Mononuclear cell (primary cell): ENCODE results near the gene RNPEPL1. TPM values are rescaled to one million over a fixed set of nuclear protein-coding genes. Genes with fewer than 3 reads are reported as not detected.

Experiments
- H3K27me3 ChIP-seq: 2 replicates; pipeline ENCODE4 v1.6.0; 2011; ENCODE audit warnings: low read length, control low read depth; ENCODE audit not compliant: insufficient read depth
- H3K4me1 ChIP-seq: 2 replicates; pipeline ENCODE4 v1.5.1; 2011; ENCODE audit warnings: mild to moderate bottlenecking, low read length, control low read depth; ENCODE audit not compliant: insufficient read depth
- H3K4me3 ChIP-seq: 2 replicates; pipeline ENCODE4 v1.5.1; 2011; ENCODE audit warnings: mild to moderate bottlenecking, low read length, moderate library complexity
- H3K9me3 ChIP-seq: 2 replicates; pipeline ENCODE4 v1.5.1; 2011; ENCODE audit warnings: low read depth, mild to moderate bottlenecking, control low read depth, low read length
- total RNA-seq: library from RNA; depleted of rRNA; stranded (reverse); fragments of >200 nt; gene quantifications from one replicate; pipeline ENCODE4 v1.2.3, GENCODE V29; 2012

RNPEPL1 gene
- total RNA-seq, 1 donor: 41.1 TPM

DNA sequence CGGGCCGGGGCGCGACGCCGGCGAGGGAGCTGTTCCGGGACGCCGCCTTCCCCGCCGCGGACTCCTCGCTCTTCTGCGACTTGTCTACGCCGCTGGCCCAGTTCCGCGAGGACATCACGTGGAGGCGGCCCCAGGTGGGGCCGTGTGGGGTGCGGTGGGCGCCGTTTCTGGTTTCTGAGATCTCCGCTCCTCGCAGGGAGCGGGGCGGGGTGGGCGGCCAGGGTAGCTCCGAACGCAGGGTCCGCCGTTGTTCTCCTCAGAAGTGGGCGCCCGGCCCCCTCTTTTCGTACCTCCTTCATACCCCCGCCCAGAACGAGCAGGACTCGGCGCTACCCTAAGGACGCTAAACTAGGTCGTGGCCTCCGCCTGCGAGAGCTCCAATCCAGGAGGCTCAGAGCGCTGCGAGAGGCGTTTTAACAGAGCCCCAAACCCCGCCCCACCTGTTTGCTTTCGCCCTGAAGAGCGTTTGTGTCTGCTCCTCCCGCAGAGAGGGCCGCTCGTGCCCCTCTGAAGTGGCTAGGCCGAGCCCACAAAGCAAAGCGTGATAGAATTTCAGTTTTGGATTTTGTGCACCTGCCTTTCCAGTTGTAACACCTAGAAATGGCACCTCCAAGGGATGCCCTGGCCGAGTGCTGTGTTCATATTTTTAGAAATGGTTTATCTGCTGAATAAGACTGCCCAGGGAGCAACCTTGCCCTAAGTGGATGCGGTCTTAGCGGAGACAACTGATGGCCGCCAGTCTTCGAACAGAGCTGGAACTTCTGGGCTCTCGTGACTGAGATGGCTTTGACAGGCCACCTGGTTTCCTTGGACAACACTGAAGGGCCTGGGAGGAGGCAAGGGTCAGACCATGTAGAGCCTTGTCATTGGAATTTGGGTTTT is 18.9 kb downstream of the RNPEPL1 start:
- Histone ChIP-seq H3K9me3 (no peaks in the 10 kb centered on the region), H3K4me1 (peaks cover 49% of the 10 kb centered on the region), H3K27me3 (no peaks in the 10 kb centered on the region), H3K4me3 (peak overlapping the region; percentile 81)

DNA sequence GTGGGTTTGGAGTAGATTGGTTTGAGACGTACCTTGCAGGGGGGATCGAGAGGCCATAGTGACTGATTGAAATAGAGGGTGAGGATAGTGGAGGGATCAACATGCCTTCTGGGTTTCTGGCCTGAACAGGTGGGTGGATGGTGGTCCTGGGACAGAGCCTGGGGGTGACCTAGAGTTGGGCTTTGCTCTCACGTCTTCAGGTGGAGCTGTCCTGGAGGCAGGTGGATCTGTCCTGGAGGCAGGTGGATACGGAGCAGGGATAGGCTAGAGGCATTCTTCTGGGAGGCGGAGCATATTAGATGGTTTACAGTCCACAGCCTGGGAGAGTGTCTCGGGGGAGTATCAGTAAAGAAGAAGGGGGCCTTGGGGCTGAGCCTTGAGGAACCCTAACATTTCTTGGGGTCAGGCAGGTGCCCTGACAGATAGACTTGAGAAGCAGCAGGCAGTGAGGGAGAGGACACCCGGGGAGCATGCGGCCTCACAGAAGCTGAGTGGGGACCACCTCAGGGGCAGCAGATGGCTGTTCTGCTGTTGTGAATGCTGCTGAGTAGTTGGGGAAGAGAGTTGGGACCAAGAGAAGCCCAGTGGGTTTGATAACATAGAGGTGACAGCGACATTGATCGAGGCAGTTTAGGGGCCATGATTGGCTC is 19.8 kb downstream of the RNPEPL1 start:
- Histone ChIP-seq H3K9me3 (no peaks in the 10 kb centered on the region), H3K27me3 (no peaks in the 10 kb centered on the region), H3K4me3 (no peak overlapping the region), H3K4me1 (peaks cover 47% of the 10 kb centered on the region)

DNA sequence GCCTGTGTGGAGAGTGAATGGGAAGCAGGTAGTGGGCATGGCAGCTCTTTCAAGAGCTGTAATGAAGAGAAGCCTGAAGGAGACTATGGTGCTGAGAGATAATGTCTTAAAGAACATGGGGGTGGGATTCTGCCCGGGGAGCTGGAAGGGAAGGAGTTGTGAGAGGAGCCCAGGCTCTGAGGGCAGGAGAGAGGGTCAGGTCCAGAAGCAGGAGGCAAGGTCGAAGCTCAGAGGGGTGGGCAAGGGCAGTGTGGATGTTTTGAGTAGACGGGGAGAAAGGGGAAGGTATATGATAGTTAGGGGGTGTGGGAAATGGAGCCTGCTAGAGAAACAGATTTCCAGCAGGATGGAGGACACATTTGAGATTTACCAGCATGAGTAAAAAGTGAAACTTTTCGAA is 20.4 kb downstream of the RNPEPL1 start:
- H3K4me3 ChIP-seq: no peak overlapping the region

DNA sequence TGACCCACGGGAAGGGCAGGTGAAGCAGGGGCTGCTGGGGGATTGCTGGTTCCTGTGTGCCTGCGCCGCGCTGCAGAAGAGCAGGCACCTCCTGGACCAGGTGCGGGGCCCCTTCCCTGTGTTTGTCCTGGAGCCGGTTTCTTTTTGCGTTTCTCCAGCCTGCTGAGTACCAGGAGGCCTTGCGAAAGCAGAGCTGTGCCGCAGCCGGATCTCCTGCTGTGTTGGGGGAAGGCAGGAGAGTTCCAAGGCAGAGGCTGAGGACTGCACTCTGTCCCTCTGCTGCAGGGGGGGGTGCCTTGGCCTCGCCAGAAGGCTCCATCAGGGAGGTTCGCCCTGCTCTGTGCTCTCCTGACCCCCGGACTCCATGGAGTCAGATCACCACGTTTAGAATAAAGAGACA is 21.1 kb downstream of the RNPEPL1 start:
- Histone ChIP-seq H3K4me3 (no peak overlapping the region), H3K9me3 (no peaks in the 10 kb centered on the region), H3K27me3 (no peaks in the 10 kb centered on the region), H3K4me1 (peaks cover 35% of the 10 kb centered on the region)

More for the DNA sequence above, 20.4 kb downstream of the RNPEPL1 start:
- Histone ChIP-seq H3K9me3 (no peaks in the 10 kb centered on the region), H3K27me3 (no peaks in the 10 kb centered on the region), H3K4me1 (peaks cover 42% of the 10 kb centered on the region)

DNA sequence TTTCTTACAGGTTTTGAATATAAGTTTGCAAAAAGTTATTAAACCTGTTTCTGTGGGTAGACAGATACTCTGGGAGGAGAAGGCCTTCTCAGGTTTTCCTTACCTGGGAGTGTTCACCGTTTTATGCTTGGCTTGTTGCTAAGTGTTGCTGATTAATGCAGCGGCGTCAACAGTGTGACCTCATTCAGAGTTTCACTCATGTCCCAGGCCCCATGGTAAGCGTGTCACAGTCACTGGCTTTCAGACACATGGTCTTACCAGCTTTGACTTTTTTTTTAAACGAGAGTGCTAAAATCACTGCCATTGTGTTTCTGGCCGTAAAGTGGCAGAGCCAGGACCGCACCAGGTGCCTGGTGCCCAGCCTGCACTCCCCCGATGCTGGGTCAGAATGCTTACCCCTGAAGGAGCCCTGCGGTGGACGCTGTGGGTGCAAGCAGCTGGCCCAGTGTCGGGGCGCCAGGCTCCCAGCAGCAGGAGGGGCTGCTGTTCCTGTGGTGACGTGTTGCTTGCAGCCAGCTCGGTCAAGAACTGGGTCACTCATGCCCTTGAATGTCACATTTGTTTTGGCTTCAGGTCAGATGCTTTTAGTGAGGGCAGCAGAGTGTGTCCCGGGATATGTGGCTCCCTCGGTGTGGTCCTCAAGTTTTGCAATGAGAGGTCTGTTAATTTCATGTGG is 21.7 kb downstream of the RNPEPL1 start:
- Histone ChIP-seq H3K4me1 (peaks cover 29% of the 10 kb centered on the region), H3K4me3 (no peak overlapping the region), H3K9me3 (no peaks in the 10 kb centered on the region), H3K27me3 (no peaks in the 10 kb centered on the region)

DNA sequence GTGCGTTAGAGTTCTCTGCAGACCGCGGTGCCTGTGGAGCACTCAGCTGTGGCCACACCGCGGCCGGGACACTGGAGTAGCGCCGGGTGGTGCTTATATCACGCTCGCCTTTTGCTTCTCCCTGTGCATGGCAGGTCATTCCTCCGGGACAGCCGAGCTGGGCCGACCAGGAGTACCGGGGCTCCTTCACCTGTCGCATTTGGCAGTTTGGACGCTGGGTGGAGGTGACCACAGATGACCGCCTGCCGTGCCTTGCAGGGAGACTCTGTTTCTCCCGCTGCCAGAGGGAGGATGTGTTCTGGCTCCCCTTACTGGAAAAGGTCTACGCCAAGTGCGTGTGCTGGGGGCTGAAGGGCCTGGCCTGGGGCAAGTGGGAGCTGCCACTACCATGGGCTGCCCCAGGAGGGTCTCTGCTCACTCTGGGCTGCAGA is 22.4 kb downstream of the RNPEPL1 start:
- Histone ChIP-seq H3K27me3 (no peaks in the 10 kb centered on the region), H3K4me1 (peaks cover 22% of the 10 kb centered on the region), H3K9me3 (no peaks in the 10 kb centered on the region), H3K4me3 (no peak overlapping the region)

DNA sequence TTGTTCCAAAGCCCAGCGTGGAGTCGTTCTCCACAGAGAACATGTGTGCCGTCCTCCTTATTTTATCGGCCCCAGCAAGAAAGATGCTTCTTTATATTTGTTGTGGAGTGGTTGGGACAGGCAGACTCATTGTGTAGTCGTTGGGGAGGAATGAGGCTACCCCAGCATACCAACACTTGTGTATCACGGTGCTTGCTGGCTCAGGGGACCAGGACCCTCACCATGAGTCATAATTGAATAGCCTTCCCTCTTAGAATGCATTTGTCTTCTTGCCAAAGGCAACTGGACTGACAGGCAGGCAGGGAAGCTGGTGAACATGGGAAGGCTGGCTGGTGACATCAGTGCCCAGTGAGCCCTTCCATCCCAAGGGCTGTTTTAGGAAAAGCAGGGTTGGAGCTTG is 22.9 kb downstream of the RNPEPL1 start:
- H3K4me3 ChIP-seq: no peak overlapping the region
- no peaks in the 10 kb centered on the region for H3K27me3 ChIP-seq
- H3K4me1 ChIP-seq: peaks cover 19% of the 10 kb centered on the region
- H3K9me3 ChIP-seq: no peaks in the 10 kb centered on the region

DNA sequence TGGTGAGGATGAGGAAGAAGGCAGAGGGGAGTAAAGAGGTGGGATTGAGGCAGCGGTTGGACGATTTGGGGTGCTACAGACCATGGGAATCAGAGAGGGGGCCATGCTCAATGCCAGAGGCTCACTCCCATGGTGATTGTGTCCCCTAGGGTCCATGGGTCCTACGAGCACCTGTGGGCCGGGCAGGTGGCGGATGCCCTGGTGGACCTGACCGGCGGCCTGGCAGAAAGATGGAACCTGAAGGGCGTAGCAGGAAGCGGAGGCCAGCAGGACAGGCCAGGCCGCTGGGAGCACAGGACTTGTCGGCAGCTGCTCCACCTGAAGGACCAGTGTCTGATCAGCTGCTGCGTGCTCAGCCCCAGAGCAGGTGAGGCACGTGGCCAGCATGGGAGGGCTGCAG is 23.5 kb downstream of the RNPEPL1 start:
- H3K4me1 ChIP-seq: peaks cover 19% of the 10 kb centered on the region
- no peak overlapping the region for H3K4me3 ChIP-seq
- H3K9me3 ChIP-seq: no peaks in the 10 kb centered on the region
- H3K27me3 ChIP-seq: no peaks in the 10 kb centered on the region

DNA sequence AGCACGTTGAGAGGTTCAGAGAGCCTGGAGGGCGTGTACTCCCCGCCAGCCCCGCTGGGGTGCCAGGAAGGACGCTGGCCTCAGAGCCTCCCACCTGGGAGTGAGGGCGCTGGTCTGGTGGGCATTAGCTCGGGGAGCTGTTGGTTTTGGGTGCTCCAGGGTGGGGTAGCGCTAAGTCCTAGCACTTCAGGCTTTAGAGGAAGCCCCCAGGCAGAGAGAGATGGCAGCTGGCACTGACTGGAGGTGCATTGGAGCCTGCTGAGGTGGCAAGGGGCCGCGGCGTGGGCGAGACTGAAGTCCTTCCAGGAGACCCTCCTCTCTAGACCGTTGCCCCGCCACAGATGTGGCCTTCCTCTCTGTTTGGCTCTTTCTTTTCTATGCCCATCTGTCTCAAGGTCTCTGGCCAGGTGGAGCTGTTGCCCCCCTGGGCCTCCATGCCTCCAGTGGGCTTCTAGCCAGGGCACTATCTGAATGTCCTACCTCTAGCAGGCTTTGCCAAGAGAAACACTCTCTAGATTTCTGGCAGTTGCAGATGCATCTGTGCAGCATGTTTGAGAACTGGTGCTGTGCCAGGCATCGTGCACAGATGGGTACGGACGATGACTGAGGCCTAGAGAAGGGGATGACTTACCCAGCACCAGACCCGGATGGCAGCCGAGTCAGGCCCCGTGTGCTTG is 24.9 kb downstream of the RNPEPL1 start:
- H3K4me1 ChIP-seq: peaks cover 6% of the 10 kb centered on the region
- no peaks in the 10 kb centered on the region for H3K9me3 ChIP-seq
- H3K4me3 ChIP-seq: no peak overlapping the region
- no peaks in the 10 kb centered on the region for H3K27me3 ChIP-seq

DNA sequence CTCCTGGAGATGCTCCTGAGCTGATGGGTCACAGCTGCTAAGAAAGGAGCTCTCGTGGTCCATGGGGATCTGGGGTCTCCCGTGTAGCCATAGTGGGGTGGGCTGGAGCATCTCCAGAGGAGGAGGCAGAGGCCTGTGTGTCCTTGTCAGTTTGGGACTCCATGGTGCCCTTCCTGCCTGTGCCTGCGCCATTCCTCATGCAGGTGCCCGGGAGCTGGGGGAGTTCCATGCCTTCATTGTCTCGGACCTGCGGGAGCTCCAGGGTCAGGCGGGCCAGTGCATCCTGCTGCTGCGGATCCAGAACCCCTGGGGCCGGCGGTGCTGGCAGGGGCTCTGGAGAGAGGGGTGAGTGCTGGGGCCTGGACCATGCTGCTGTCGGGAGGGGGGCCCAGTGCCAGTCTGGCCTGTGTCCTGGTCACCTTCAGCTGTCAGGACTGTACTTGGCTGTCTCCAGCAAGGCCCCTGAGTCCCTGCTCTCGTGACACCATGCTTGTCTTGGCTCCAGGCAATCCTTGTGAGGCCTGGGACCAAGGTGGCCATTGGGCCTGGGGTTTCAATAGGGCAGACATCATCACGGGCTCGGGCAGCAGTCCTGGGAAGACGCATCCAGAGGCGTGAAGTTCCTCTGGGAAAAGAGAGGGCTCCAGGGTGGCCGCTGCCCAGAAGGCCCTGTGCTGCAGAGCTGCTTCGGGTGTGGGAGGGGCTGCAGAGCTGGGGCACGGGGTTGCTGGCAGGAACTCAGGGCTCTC is 25.6 kb downstream of the RNPEPL1 start:
- Histone ChIP-seq H3K27me3 (no peaks in the 10 kb centered on the region), H3K9me3 (no peaks in the 10 kb centered on the region), H3K4me1 (no peaks in the 10 kb centered on the region), H3K4me3 (no peak overlapping the region)

DNA sequence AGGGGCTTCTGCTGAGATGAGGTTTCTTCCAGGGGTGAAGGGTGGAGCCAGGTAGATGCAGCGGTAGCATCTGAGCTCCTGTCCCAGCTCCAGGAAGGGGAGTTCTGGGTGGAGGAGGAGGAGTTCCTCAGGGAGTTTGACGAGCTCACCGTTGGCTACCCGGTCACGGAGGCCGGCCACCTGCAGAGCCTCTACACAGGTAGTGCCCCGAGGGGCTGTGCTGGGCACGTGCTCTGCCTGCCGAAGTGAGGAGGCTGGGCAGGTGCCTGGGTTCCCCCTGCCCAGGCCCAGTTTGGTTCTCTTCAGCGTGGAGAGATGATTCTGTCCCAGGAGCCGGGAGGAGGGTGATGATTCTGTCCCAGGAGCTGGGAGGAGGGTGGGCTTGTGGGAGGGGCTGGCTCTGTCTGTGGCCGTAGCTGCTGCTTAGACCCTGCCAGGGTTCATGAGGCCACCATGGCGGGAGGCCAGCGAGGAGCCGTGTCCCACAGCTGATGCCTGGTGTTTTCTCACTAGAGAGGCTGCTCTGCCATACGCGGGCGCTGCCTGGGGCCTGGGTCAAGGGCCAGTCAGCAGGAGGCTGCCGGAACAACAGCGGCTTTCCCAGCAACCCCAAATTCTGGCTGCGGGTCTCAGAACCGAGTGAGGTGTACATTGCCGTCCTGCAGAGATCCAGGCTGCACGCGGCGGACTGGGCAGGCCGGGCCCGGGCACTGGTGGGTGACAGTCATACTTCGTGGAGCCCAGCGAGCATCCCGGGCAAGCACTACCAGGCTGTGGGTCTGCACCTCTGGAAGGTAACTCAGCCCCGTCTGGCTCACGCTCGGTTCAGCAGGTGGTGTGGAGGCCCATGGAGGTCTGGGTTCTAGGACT is 26.5 kb downstream of the RNPEPL1 start:
- Histone ChIP-seq H3K9me3 (no peaks in the 10 kb centered on the region), H3K27me3 (no peaks in the 10 kb centered on the region), H3K4me1 (no peaks in the 10 kb centered on the region), H3K4me3 (no peak overlapping the region)

DNA sequence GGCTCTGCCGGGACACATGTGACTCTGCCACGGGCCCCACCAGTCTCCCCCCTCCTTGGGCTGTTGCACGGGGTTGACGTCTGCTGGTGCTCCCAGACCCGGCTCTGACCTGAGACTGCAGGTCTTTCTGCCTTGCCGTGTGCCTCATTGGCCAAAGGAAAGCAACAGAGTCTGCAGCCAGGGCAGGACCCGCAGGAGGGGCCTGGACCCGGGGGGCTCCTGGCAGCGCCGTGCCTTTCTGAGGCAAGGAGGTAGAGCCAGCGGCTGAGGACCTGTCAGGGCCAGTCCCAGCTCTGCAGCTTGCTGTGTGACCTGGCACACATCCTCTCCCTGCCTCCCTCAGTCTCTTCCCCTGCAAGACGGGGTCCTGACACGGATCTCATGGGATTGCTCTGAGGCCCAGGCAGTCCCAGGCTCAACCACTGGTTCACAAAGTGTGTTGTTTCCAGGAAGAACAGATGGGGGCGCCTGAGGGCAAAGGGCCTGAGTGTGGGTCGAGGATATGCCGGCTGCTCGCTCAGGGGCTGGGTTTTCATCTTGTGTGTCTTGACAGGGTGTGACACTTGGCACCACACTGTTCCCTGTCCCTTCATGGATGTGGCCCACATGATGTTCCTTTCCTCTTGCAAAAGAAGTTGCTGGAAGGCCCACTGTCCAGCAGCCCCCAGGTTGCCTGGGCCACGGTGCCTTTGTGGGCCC is 27.2 kb downstream of the RNPEPL1 start:
- Histone ChIP-seq H3K27me3 (no peaks in the 10 kb centered on the region), H3K9me3 (no peaks in the 10 kb centered on the region), H3K4me3 (no peak overlapping the region), H3K4me1 (no peaks in the 10 kb centered on the region)

DNA sequence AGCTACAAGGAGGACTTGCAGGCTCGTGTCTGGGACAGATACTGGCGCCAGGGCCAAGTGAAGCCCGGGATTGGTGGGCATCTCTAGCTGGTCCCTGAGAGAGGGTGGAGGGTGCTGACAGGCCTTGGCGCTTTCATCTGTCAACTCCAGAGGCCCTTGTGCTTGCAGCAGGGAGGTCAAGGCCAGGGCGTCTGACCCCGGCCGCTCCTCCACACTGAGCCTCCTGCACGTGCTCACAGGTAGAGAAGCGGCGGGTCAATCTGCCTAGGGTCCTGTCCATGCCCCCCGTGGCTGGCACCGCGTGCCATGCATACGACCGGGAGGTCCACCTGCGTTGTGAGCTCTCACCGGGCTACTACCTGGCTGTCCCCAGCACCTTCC is 27.8 kb downstream of the RNPEPL1 start:
- Histone ChIP-seq H3K27me3 (no peaks in the 10 kb centered on the region), H3K4me1 (no peaks in the 10 kb centered on the region), H3K4me3 (no peak overlapping the region)

More for the DNA sequence above, 27.8 kb downstream of the RNPEPL1 start:
- H3K9me3 ChIP-seq: no peaks in the 10 kb centered on the region
